GM21528 (cell line): ENCODE results near the gene EPS8L3.
"Not testable (repeated sequence)": the region's sequence is repeated elsewhere in the genome, so short reads cannot be mapped to it uniquely, and the experiment has no call there.

Source experiments
- ATAC-seq: cut with Tn5 transposase; IDR thresholded peaks from one replicate; pipeline ENCODE4 v1.9.1; 2021; ENCODE audit warnings: mild to moderate bottlenecking, moderate library complexity; ENCODE audit not compliant: unreplicated experiment, low FRiP score

Gene EPS8L3, protein sequence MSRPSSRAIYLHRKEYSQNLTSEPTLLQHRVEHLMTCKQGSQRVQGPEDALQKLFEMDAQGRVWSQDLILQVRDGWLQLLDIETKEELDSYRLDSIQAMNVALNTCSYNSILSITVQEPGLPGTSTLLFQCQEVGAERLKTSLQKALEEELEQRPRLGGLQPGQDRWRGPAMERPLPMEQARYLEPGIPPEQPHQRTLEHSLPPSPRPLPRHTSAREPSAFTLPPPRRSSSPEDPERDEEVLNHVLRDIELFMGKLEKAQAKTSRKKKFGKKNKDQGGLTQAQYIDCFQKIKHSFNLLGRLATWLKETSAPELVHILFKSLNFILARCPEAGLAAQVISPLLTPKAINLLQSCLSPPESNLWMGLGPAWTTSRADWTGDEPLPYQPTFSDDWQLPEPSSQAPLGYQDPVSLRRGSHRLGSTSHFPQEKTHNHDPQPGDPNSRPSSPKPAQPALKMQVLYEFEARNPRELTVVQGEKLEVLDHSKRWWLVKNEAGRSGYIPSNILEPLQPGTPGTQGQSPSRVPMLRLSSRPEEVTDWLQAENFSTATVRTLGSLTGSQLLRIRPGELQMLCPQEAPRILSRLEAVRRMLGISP

DNA sequence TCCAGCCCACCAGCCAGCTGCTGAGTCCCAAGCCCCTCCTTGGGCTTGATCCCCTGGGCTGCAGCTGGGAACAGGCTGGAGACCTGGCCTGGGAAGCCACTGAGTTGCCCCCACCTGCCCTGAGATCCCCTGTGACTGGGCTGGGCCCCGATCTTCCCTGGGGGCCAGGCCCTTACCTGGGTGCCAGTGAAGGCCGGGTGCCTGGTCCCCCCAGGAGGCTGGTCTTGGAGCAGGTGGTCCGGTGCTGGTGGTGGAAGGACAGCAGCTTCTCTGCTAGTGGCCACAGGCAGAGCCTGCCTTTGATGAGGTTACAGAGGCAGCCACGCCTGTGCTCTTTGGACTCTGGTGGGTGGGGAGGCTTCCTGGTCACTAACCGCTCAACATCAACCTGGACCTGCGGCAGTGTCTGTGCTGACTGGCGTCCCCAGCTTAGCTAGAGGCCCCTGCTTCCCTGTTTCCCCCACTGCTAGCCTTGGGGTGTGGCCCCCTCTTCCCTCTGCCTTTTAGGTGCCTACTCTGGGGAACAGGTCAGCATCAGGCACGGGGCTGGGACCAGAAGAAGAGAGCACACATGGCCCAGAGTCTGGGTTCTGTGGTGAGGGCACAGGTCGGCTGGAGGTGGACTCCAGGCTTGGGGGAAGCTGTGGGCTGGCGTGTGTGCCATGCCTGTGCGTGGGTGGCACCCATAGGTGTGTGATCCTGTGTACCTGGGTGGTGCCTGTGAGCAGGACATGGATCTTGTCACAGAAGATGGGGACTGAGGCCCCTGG is at the start of gene EPS8L3:
Gene EPS8L3, minus strand, starts transcription at position 278 of the 770 bp plus-strand sequence. CDS start 2,174 bp downstream, outside the sequence.
- ATAC-seq: no peak

DNA sequence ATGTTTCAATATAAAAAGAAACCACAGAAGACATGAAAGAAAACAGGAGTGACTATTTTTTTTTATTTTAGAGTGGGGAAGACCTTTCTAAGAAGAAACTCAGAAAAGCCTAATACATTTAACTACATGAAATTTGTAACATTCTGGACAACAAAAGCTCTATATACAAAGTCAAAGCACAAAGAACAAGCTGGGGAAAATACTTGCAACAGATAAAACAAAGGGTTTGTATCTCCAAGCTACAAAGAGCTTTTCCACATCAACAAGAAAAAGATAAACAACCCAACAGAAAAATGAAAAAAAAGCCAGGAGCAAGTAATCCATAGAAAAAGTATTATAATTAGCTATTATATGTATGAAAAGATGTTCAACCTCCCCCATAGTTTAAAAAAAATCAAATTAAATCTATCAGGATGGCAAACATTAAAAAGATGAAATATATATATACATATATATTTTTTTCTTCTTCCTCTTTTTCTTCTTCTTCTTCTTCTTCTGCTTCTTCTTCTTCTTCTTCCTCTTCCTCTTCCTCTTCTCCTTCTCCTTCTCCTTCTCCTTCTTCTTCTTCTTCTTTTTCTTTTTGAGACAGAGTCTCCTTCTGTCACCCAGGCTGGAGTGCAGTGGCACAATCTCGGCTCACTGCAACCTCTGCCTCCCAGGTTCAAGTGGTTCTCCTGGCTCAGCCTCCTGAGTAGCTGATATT is 49.1 kb upstream of the EPS8L3 start:
- no peak for ATAC-seq

DNA sequence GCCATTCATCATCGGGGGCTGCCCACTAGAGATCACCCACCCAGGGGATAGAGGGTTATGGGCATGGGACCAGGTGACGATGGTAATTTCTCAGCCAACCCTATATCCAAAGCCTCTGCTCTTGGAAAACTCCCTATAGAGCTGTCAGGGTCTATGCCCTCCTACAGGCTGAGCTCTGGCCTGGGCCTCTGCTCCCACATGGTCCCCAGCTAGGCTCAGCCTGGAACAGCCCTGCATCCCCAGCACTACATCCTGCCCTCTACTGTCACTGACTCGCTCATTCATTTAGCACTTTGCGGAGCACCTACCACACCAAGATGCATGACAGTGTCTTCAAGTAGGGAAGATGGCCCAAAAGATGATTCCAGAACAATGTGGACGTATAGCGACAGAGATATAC is 45.0 kb upstream of the EPS8L3 start:
- ATAC-seq: no peak

DNA sequence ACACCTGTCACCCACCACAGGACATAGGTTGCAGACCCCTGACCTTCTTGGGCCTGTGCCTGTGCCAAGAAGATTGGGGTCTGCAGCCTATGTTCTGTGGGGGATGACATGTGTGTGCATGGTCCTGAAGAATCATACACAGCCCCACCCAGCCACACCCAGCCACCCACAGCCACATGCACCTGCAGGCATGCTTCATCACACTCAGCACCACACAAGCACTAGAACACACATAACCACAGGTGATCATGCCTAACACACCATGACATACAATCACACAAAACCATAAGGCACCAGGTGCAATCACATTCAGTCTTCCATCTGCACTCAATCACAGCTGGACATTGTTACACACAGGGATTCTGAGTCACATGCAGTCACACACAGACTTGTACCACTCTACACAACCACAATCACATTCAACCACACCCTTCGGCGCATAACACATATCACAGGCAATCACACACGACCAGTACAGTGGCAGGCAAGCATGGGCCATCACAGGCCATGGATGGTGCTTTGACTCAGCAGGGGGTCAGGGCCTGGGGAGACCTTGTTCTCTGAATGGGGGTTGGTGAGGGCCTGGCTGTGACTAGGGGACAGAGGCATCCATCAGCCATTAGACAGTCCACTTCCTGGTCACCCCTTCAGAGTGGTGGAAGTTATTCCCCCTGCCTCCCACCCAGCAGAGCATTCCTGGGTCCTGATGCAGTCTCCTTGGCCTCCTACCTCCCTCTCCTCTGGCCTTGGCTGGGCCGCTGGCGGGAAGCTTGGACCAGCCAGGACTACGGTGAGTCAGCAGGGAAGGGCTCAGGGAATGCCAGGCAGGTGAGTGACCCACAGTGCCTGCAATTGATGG is 44.3 kb upstream of the EPS8L3 start:
- no peak for ATAC-seq

DNA sequence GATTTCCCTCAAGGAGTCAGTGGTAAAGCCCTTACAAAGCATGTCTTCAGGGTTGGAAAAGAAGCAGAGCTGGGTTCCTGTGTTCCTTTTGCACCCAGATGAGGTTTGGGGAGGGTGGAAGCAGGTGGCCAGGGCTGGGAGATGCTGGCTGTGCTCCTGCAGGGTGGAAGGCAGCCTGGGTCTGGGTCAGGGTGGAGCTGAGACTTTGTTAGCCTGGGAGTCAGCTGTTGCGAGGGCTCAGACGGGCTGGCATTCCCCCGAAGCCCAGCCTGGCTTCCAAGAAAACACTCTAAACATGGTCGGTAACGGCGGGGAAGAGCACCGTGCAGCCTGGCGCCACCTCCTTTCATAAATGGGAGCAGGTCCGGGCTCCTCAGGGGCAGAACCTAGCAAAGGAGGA is 43.7 kb upstream of the EPS8L3 start:
- ATAC-seq: no peak

DNA sequence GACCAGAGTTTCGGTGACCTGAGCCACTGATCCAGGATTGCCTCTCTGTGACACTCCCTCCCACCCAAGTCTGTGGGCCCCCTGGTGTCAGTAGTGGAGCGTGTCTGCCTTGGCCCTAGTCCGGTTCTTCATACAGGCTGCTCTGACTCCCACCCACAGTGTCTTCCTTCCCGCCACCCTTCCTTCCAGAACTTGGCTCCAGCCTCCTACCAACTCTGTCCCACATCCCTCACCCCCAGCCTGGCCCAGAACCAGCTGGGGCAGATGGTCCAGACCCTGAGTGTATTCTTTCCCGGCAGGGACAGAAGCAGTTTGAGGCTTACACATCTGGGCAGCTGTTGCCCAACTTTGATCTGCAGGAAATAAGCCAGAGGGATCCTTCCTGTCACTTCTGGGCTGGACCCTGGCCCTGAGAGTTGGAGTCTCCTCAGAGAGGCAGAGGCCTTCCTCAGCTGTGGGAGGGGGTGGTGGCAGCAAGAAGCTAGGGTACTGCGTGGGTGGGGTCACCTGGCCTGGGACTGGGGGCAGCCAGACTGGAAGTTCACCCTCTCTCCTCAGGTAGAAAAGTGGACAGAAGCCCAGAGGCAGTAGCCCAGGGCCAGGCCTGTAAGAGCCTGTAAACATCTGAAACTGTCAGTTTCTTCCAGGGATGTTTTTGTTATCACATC is 43.1 kb upstream of the EPS8L3 start:
- ATAC-seq: no peak

DNA sequence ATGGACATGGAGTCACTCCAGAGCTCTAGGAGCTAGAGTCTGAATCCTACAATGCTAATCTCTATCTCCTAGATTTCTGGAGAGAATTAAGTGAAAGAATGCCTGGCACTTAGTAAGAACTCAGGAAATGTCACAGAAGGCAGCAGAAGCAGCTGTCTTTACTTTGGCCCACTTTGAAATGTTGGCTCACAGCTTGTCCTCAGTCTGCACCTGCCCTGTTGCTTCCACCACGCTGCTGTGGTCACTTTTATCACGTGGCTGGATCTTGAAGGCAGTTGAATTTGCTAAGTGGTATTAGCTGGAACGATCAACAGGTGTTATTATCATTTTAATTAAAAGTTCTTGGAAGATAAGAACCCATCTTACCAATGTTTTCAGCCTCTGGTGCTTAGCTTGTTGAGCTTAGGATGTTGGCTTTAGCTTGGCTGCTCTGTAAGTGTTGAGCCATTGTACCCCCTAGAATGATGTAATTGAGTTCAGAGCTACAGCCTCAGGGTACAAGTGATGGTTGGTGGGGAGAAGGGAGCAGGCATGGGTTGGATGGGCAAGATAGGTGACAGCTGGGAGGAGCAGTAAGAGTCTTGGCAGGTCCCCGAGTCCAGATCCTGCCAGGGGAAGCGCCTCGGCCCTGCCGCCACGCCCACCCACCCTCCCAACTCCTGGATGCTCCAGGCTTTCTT is 41.9 kb upstream of the EPS8L3 start:
- ATAC-seq: no peak

DNA sequence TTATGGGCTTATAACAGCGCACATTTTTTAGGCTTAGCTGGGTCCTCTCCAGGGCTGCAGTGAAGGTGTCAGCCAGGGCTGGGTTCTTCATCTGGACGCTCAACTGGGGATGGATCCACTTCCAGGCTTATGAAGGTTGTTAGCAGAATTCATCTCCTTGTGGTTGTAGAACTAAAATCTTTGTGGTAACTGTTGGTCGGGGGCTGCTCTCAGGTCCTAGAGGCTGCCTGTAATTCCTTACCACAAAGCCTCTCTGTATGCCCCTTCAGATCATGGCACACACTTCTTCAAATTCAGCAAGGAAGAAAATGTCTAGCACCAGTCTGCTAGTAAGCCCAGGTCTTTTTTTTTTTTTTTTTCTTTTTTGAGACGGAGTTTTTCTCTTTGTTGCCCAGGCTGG is 40.9 kb upstream of the EPS8L3 start:
- no peak for ATAC-seq

DNA sequence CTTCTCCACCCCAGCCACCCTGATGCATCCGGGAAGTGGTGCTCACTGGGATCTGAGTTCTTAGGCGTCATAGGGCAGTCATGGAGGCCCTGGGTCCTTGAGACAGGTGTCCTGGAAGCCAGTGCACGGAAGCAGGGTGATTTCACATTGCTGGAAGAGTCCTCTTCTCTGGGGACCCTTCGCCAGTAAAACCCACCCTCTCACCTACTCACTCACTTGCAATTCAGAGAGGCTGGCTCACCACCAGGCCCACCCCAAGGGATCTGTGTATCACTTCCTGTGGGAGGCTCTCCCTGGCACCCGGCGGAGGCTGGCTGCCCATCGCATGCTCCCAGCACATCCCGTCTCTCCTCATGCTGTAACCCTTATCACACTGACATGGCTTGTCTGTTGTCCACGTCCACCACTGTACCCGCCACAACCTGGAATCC is 40.2 kb upstream of the EPS8L3 start:
- no peak for ATAC-seq

DNA sequence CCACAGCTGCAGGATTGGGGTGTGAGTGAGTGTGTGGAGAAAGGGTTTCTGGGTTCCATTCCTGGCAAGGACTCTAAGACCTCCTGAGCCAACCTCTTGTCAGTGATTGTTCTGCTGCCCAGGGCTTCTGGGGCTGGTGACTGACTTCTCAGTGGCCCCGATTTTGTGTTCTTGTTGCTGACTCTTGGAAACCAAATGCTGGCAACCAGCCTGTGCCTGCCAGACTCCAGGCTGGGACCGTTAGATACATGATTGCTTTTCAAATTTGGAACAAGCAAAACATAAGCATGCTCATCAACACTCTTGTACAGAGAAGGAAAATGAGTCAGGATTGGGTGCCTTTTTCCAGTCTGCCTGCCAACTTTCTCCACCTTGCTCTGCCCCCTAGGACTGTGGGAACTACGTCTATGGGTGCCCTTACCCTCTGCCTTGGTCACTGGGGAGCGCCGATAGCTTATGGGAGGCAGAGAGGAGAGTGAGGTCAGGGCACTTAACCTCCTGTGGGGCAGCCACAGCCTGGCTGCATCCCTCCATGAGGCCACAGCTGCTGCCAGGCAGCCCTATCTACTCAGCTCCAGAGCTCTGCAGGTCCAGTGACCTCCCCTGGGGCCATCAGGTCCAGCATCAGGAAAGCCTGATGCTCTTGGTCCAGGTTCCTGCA is 39.3 kb upstream of the EPS8L3 start:
- no peak for ATAC-seq

DNA sequence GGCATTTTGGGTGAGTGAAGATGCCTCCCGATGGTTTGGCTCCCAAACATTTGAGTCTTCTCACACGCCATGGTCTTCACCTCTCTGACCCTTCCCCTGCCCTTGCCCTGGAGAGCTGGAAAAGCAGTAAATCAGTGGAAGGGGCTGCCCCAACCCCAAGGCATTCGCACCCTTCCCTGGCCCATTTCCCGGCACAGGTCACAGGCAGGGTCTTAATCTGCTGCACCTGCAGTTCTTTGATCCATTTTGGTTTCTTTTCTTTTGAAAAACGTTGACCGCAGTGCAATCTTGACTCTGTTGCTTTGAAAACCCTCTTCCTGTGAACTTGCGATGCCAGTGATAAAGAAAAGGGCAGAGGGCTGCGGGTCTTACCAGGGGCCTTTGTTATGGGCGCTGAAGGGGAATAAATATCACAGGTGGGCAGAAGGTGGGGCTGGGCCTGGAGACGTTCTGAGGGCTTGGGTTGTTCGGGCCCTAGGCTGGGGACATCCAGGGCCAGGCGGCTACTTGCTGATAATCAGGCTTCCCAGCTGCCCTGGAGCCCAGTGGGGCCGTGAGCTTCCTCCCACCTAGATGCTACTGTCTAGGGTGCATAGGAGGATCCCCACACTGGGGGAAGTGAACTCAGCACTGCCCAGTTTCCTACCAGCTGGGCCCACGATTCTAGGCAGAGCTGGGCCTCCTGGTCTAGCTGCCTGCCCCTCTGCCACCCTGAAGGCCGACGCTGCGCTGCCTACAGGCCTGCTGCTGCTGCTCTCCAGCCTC is 38.6 kb upstream of the EPS8L3 start:
- no peak for ATAC-seq

DNA sequence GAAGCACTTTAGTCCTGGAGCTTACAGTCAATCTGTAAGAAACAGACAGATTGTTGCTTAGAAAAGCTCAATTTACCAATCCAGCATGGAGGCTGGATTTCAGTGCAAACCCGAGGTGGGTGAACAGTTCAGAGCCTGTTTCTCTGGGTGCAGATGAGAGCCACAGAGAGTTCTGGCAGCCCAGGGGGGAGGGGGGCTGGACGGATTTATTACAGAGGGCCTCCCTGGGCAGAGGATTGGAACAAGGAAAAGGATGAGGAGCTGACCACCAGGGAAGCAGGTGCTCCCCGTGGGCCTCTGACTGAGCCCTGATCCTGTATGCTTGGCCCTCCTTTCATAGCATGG is 38.0 kb upstream of the EPS8L3 start:
- ATAC-seq: no peak

DNA sequence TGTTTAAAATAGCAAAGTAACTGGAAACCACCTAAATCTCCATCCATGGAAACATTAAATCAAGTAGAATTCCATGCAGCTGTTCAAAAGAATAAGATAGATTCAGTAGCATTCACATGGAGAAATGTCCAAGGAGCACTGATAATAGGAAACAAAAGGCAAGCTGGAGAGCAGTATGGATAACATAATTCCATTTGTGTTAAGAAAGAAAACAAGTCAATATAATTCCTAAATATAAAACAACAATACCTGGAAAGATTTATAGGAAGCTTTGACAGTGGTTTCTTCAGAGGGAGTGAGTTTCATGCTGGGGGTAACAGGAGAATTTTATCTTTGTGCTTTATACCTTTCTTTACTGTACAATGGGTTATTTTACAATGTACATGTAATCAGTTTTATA is 36.6 kb upstream of the EPS8L3 start:
- no peak for ATAC-seq

DNA sequence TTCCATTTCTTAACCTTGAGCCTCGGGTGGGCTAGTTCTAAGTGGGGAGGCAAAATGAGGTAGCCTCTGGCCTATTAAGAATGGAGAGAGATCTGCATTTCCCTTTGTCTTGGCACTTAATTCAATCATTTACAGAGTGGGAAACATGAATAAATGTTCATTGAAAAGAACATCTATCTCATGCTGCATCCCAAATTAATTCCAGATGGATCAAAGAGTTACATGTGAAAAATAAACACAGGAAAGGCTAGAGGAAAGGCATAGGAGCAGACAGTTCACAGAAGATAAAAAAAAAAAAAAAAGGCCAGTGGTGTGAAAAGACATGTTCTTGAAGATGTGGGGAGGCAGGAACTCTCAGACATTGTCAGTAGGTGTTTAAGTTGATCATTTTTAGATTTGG is 35.7 kb upstream of the EPS8L3 start:
- ATAC-seq: no peak

DNA sequence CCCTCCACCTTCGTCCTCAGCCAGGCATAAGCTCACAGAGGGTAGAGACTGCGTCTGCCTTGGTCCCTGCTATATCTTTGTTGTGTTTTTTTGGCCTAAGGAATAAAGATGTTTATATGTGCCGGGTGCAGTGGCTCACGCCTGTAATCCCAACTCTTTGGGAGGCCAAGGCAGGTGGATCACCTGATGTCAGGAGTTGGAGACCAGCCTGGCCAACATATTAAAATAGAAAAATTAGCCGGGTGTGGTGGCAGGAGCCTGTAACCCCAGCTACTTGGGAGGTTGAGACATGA is 33.5 kb upstream of the EPS8L3 start:
- not testable (repeated sequence) for ATAC-seq

DNA sequence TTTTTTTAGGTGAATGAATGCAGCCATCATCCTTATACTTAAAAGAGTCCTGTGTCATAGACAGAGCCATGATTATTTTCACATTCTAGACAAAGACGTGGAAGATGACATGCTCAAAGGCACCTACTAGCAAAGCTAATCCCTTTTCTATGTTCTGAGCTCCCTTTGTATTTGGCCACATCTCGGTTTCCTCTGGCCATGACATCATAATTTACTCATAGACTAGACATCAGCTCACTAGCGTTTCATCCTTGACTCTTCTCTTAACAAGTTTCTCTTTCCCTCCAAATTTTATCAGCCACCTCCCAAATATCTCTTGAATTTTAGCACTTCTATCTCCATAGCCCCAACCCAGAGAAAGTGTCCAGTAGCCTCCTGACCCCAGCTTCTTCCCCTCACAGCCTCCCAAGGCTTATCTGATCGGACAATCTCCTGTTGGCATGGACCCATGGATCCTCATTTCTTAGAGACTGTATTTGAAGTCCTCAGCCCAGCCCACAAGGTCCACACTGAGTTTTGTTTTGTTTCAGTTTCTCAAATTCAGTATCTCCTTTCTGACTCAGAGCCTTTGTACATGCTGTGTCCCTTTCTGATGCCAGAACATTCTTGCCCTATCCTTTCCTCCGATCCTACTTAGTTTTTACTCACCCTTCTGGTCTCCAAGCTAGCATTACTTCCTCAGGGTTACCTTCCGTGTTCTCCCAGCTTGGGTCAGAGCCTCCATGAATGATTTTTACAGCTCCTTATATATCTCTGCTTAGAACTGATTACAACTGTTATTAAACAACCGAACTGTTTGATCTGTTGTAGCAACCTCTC is 33.0 kb upstream of the EPS8L3 start:
- ATAC-seq: no peak
